ENCODE measurements around the gene PPT1.
"Not testable (repeated sequence)": the region's sequence is repeated elsewhere in the genome, so short reads cannot be mapped to it uniquely, and the experiment has no call there.

PPT1 gene

GRCh38 chr1:40056519-40057309, 40.3 kb downstream of the PPT1 start:
- DNase-seq, result no peak

DNA sequence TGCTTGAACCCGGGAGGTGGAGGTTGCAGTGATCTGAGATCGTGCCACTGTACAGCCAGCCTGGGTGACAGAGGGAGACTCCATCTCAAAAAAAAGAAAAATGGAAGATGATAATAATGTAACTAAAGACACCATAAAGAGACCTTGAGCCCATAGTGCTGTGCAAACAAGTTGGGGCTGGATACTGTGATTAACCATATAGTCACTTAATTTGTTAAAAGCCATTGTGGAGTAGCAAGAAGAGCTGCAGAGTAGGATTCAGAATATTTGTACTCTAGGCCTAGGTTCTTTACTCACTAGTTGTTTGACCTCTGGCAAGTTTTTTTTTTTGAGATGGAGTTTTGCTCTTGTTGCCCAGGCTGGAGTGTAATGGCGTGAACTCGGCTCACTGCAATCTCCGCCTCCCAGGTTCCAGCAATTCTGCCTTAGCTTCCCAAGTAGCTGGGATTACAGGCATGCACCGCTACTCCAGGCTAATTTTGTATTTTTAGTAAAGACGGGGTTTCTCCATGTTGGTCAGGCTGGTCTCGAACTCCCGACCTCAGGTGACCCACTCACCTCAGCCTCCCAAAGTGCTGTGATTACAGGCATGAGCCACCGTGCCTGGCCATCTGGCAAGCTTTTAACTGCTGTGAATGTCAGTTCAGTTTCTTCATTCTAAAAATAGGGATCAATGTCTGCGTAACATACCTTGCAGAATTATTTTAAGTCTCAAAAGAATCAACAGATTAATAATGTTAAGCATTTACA, 43.7 kb downstream of the PPT1 start:
- DNase-seq, result no peak

- DNase-seq, result no peak
Measured at GRCh38 chr1:40050863-40051262, 46.2 kb downstream of the PPT1 start.

DNA sequence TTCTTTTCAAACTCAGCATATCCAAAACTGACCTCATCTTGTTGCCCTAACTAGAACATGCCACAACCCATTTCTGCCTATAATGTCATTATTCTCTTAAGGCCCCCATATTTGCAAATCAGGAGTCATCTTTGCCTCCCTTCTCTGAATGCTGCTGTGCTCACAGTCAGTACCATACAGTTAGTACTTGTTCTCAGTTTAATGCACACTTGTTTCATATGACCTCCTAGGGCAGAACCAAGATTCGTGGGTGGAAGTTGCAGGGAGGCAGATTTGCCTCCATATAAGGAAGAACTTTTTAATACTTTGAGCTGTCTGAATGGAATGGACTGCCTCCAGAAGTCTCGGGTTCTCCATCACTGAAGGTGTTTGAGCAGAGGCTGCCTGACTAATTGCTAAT, 47.3 kb downstream of the PPT1 start:
- DNase-seq, result peak; percentile 57

DNA sequence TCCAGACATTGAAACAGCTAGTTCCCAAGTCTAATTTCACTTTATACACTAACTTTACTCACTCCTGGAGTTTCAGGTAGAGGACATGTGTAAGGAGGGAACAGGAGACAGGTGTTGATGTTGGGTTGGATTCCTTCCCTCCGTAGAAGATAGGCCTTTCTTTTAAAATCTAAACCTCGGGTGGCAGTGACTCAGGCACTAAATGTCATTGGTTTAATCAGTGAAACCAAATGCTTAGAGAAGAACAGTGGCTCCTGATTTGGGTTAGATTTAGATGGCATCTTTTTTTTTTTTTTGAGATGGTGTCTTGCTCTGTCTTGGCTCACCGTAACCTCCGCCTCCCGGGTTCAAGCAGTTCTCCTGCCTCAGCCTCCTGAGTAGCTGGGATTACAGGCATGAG, 49.3 kb downstream of the PPT1 start:
- no peak for DNase-seq

DNA sequence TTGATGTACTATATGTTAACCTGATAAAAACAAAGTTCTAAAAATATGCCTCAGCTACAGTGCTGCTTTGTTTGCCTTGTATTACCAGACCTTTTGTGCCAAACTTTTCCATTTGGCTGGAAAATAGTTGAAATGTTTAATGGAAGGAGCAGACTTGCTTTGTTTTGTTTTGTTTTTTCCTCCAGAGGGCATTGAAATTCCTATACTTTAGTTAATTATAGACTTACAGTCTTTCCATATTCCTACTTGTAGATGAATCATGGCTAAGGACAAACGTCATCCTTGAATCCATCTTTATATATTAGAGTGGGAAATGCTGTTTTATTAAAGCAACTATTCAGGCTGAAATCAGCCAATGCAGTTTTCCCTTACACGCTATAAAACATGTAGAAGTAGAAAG, 49.8 kb downstream of the PPT1 start:
- DNase-seq, result peak; percentile 37

GRCh38 chr1:40045766-40046165, 51.3 kb downstream of the PPT1 start:
- DNase-seq, result no peak

- no peak for DNase-seq
Measured at GRCh38 chr1:40045182-40045581, 51.9 kb downstream of the PPT1 start.

GRCh38 chr1:40044110-40044509, 52.9 kb downstream of the PPT1 start:
- no peak for DNase-seq

GRCh38 chr1:40042341-40042740, 54.7 kb downstream of the PPT1 start:
- peak; percentile 54 for DNase-seq

GRCh38 chr1:40041466-40041838, 55.6 kb downstream of the PPT1 start:
- DNase-seq, result no peak

- DNase-seq, result peak; percentile 99
Measured at GRCh38 chr1:40040511-40041465, 56.3 kb downstream of the PPT1 start, which contains the start of gene CAP1. TSS of gene CAP1 (plus strand) at chr1:40040729. CDS start at chr1:40059347, 18,618 bp downstream.

DNA sequence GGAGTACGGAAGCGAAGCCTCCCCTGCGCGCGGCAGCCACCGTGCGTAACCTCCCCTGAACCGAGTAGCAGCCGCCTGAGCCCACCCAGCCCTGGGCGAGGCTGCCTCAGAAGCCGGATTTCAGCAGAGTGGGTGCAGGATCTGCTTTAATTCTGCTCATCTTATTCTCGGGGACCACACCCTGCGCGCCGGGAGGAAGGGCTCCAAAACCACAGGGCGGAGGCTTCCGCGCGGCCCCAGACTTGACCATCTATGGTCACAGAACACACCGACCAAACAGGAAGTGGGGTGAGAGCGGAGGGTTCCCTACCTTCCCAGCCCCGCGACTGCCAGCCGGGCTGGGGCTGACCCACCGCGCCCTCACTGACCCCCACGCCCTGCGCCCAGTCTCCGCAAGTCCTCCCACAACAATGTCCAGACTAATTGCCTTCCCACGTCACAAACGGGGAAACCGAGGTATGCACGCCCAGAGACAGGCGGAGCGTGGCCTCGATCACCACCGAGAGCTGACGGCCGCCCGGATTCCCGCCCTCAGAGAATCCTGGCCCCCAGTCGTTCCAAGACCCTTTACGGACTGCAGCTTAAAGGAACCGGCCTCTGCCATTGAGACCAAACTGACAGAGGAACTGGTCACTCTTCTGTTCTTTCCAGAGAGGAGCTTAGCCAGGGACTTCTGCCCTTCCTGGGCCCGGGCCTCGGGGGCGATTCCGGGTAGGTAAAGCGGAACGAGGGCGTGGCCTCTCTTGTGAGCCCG, 57.1 kb downstream of the PPT1 start:
- DNase-seq, result peak; percentile 97

DNA sequence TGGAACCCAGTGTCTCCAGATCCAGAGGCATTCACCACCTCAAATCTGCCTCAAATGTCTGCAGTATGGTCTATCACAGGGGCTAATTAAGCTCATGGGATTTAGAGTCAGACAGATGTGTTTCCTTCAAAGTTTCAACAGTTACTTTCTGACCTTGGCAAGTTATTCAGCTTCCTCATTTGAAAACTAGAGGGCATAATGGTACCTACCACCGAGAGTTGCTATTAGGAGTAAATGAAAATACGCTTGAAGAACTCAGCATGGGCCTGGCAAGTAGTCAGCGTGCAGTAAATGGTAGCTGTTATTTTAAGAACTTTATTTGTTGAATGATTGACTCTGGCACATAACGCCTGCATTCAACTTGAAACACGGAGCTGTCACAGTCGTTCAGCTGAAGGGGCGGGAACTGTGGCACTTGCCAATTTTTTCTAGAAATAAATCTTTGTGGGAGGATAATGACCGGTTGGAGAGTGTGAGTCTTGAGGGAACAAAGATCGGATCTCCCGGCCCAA, 57.8 kb downstream of the PPT1 start:
- DNase-seq, result no peak

GRCh38 chr1:40038697-40039096, 58.4 kb downstream of the PPT1 start:
- no peak for DNase-seq

- DNase-seq, result not testable (repeated sequence)
Measured at GRCh38 chr1:40037254-40037653, 59.8 kb downstream of the PPT1 start.

DNA sequence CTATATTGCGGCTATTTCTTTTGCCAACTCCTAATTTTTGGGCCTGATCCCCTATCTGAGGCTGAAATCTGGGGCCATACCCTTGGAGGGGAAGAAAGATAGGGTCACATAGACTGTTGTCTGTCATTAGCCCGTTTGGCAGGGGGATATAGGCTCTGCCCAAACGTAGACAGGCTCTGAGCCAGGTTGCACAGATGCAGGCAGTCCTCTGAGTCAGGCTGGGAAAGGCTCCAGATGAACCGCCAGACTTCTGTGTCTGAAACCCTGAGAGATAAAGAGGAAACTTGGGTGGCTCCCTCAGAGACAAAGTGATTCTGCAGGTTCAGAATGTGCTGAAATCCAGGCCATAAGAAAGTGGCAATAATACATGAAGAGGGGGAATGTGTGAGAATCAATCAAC, 60.5 kb downstream of the PPT1 start:
- peak; percentile 66 for DNase-seq

- DNase-seq, result no peak
Measured at GRCh38 chr1:40034869-40035268, 62.2 kb downstream of the PPT1 start.

DNA sequence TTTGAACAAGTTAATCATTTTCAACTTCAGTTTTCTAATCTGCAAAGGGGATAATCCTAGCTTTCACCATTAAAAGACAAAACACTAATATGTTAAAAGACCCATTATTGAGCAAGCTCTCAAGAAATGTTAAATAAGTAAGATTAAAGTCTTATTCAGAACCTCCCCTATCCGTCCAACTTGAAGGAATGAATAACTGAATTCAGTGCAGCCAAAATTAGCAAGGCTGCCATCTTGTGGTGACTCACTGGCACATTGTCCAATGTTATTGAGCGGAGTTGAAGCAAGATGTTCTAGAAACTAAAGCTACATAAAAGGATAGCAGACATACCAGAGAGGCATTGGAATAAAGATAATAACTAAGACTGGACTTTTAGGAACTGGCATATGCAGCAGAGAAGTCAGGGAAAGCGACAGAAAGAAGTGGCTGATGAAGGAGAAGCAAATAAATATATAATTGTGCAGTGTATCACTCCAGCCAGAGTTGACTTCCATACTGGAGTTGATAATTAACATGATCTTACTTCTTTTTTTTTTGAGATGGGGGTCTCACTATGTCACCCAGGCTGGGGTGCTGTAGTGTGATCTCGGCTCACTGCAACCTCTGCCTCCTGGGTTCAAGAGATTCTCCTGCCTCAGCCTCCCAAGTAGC, 64.7 kb downstream of the PPT1 start:
- peak; percentile 68 for DNase-seq

DNA sequence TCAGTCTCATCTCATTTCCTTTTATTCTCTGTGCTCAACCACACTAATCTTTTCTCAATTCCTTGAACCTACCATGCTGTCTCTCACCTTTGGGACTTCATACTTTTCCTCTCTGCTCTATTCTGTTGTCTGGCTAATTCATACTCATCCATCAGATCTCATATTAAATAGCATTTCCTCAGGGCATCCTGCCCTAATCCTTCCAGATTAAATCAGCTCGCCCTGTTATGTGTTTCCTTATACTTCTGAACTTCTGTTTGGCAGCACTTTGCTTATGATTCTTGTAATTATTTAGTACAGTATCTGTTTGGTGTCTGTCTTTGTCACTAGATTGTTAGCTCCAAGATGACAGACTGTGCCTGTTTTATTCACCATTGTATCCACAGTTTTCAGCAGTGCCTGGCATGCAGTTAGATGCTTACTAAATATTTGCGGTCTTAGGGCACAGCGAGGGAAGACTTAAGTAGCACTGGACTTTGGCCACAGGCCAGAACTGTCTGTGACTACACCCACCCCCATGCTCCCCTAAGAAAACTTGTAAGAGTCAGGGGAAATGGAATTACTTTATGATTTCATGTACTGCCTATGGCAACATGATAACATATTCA, 66.4 kb downstream of the PPT1 start:
- DNase-seq, result peak; percentile 63

DNA sequence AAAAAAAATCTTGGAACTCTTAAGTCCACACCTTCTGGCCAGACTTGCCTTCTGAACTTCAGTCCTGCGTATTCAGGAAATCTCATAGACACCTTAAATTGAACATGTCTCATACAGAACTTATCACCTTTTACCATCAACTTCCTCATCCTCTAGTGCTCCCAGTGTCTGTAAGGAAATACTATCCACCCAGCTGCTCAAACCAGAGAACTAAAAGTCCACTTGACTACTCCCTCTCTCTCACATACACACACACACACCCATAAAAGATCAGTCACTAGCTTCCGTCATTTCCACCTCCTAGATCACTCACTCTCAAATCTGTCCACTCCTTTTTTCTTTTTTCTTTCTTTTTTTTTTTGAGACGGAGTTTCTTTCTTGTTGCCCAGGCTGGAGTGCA, 67.4 kb downstream of the PPT1 start:
- no peak for DNase-seq

All from fibroblast of skin of scalp (primary cell).